GM19240 (cell line): ENCODE results near the gene SLC49A3.

ENCODE experiments used
- DNase-seq: peaks from one replicate; pipeline ENCODE4 v3.0.0; 2011; ENCODE audit warnings: low spot score; ENCODE audit not compliant: insufficient read length

SLC49A3 gene

DNA sequence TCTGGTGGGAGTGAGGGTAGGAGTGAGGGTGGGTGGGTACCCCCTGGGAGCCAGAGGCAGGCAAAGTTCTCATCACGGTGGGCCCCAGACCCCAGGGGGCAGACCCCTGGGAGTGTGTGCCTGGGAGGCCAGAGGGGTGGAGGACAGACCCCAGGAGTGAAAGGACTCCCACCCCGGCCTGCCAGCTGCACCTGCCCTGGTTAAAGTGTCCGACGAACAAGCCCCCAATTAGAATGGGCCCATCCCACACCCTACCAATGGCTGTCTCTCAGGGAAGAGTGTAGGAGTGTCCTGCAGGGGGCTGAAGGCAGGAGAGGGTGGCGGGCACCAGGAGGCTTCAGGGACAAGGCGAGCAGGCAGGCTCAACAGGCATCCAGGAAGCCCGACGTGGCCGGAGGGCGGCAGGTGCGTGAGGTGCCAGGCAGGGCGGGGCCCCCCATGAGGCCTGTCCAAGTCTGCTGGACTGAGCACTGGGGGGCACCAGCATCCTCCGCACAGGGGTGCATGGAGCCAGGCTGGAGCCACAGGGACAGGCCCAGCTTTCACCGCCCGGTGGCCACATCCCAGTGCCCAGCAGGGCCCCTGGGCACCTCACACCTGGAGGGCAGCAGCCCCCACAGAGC, 54.9 kb downstream of the SLC49A3 start:
- DNase-seq = no peak

- DNase-seq = no peak
Measured at GRCh38 chr4:633406-633805, 55.5 kb downstream of the SLC49A3 start.

GRCh38 chr4:632926-633325, 56.0 kb downstream of the SLC49A3 start:
- no peak for DNase-seq

GRCh38 chr4:632196-632790, 56.7 kb downstream of the SLC49A3 start:
- DNase-seq = no peak
